Neural cell (in vitro differentiated cells): ENCODE measurements around the gene EVPLL. TPM values are rescaled to one million over a fixed set of nuclear protein-coding genes. Genes with fewer than 3 reads are reported as not detected.
"Not testable (repeated sequence)": the region's sequence is repeated elsewhere in the genome, so short reads cannot be mapped to it uniquely, and the experiment has no call there.

ENCODE experiments used
- H2AFZ ChIP-seq: fragments of 200-600, 300-800 bp; sonication (generic), shearing (Covaris generic); 2 replicates; pipeline ENCODE4 v1.6.0; 2014; ENCODE audit warnings: low read depth, mild to moderate bottlenecking, antibody characterized with exemption, low read length, moderate library complexity
- H3F3A ChIP-seq: fragments of 200-600 bp; shearing (Covaris generic); 2 replicates; pipeline ENCODE4 v1.6.1; 2016; ENCODE audit warnings: mild to moderate bottlenecking, moderate library complexity, mixed read lengths, antibody characterized with exemption, low read length; ENCODE audit not compliant: insufficient read depth, poor library complexity, severe bottlenecking
- H3K27ac ChIP-seq: fragments of 200-600, 300-800 bp; sonication (generic), shearing (Covaris generic); 2 replicates; pipeline ENCODE4 v1.5.1; 2014; ENCODE audit warnings: mild to moderate bottlenecking, low read length, moderate library complexity
- H3K27me3 ChIP-seq: fragments of 300-800, 200-600 bp; sonication (generic), shearing (Covaris generic); 2 replicates; pipeline ENCODE4 v1.6.0; 2014; ENCODE audit warnings: mild to moderate bottlenecking, low read depth, low read length, moderate library complexity; ENCODE audit not compliant: insufficient read depth
- H3K36me3 ChIP-seq: fragments of 300-800, 200-600 bp; sonication (generic), shearing (Covaris generic); 2 replicates; pipeline ENCODE4 v1.5.1; 2014; ENCODE audit warnings: mild to moderate bottlenecking, antibody characterized with exemption, low read length, moderate library complexity; ENCODE audit not compliant: insufficient read depth
- H3K4me2 ChIP-seq: fragments of 300-800, 200-600 bp; sonication (generic), shearing (Covaris generic); 2 replicates; pipeline ENCODE4 v1.6.0; 2014; ENCODE audit warnings: mild to moderate bottlenecking, low read length
- H3K4me3 ChIP-seq: fragments of 300-800, 200-600 bp; sonication (generic), shearing (Covaris generic); 2 replicates; pipeline ENCODE4 v1.5.1; 2014; ENCODE audit warnings: mild to moderate bottlenecking, low read length, moderate library complexity
- H3K79me2 ChIP-seq: fragments of 200-600 bp; shearing (Covaris generic); replicated peaks from 2 replicates; pipeline ENCODE4 v1.6.0; 2014; ENCODE audit warnings: mild to moderate bottlenecking, low read length, moderate library complexity; ENCODE audit not compliant: insufficient read depth
- H3K9ac ChIP-seq: fragments of 300-800, 200-600 bp; sonication (generic), shearing (Covaris generic); 2 replicates; pipeline ENCODE4 v1.6.1; 2016; ENCODE audit warnings: mild to moderate bottlenecking, low read length, mixed read lengths
- H3K9me2 ChIP-seq: fragments of 200-600 bp; shearing (Covaris generic); 2 replicates; pipeline ENCODE4 v1.6.1; 2016; ENCODE audit warnings: mild to moderate bottlenecking, low read length, mixed read lengths; ENCODE audit not compliant: insufficient read depth
- H3K9me3 ChIP-seq: fragments of 200-600, 300-800 bp; sonication (generic), shearing (Covaris generic); 2 replicates; pipeline ENCODE4 v1.6.1; 2016; ENCODE audit warnings: mild to moderate bottlenecking, mixed run types, low read length, moderate library complexity, mixed read lengths
- H4K20me1 ChIP-seq: fragments of 200-600 bp; shearing (Covaris generic); 2 replicates; pipeline ENCODE4 v1.6.1; 2016; ENCODE audit warnings: mild to moderate bottlenecking, mixed run types; ENCODE audit not compliant: insufficient read depth
- POLR2AphosphoS5 ChIP-seq: IDR thresholded peaks from 2 replicates; pipeline ENCODE4 v1.6.1; 2012
- TAF1 ChIP-seq: IDR thresholded peaks from 2 replicates; pipeline ENCODE4 v1.6.1; 2012; ENCODE audit warnings: low read depth
- polyA plus RNA-seq: library from polyadenylated mRNA; depleted of rRNA; stranded (reverse); fragments of >200 nt; gene quantifications from 2 replicates; pipeline ENCODE4 v1.2.3, GENCODE V29; 2014

The EVPLL gene
- polyA plus RNA-seq, 1 donor from 2014 or later = not detected

DNA sequence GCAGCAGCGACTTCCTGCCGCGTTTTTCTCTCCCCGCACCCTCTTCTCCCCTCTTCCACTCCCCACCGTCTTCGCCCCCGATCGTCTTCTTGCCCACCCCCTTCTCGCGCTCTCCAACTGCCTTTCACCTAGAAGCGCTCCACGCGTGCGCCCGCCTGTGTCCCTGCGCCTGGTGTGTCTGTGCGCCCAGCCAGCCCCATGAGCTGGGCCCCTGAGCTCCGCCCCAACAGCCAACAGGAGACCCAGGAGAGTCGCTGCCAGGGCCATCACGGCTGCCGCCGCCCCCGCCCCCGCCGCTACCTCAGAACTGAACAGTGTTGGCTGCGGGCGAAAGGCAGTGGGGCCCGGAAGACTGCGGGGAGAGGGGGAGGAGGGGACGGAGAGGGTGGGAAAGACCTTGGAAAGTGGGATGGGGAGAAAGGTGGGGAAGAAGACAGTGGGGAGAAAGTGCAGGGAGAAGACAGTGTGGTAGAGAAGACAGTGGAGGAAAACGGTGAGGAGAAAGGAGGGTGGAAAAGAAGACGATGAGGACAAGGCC is 34.5 kb downstream of the EVPLL start:
- H3K4me2 ChIP-seq = not testable (repeated sequence)

GRCh38 chr17:18421521-18421920 is 43.9 kb downstream of the EVPLL start:
- H3K36me3 ChIP-seq, H2AFZ ChIP-seq, H3K4me2 ChIP-seq, H3K79me2 ChIP-seq, H3K9ac ChIP-seq, H3F3A ChIP-seq, H3K27me3 ChIP-seq, H3K9me2 ChIP-seq, H4K20me1 ChIP-seq, H3K9me3 ChIP-seq, H3K4me3 ChIP-seq, H3K27ac ChIP-seq: not testable (repeated sequence)

More for the DNA sequence above, 34.5 kb downstream of the EVPLL start:
- H3K79me2 ChIP-seq, H3F3A ChIP-seq, H2AFZ ChIP-seq, H3K9me3 ChIP-seq, H3K9me2 ChIP-seq, H4K20me1 ChIP-seq, H3K27me3 ChIP-seq, H3K36me3 ChIP-seq: not testable (repeated sequence)
- Histone ChIP-seq H3K9ac (peak overlapping the region; percentile 93), H3K27ac (peak overlapping the region; percentile 98), H3K4me3 (peak overlapping the region; percentile 64)
- peak; percentile 40 for TF ChIP-seq TAF1
- TF ChIP-seq POLR2AphosphoS5 = peak; percentile 51

DNA sequence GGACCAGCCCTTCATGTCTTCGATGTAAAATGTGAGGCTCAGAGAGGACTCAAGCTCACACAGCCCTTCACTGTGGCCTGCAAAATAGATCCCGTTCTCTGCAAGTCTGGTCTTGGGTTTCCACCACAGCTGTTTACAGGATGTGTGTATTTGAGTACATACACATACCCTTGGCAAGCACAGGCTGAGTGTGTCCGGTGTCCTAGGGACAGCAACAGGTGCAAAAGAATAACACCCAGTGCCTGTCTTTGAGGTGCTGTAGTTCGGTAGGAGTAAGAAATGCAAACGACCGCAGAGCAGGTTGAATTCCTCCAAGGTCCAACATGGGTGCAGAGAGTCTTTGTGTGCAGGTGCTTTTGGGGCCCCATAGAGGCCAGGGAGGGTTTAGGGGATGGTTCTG is 44.9 kb downstream of the EVPLL start:
- not testable (repeated sequence) for H3K9ac ChIP-seq, H3K9me2 ChIP-seq, H3K9me3 ChIP-seq

DNA sequence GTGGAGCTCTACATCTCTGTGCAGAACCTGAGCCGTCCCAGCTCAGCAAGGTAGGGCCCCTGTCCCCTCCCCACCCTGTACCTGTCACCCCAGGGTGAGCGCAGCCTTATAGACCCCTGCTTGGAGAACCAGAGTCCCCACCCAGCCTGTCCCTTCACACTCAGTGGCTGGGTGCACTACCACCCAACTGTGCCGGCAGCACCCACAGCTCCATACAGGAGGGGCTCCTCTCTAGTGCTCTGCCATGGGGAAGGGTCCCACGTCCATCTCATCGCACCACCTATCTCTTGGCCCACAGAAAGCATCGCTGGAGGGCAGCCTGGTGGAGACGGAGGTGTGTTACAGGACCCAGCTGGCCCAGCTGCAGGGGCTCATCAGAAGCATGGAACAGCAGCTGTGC is 45.4 kb downstream of the EVPLL start:
- not testable (repeated sequence) for H3K9me2 ChIP-seq, H3K9me3 ChIP-seq, H3K4me2 ChIP-seq, H3K36me3 ChIP-seq, H3K27me3 ChIP-seq, H3K4me3 ChIP-seq, H3K79me2 ChIP-seq, H3K9ac ChIP-seq, H3K27ac ChIP-seq, H2AFZ ChIP-seq, H3F3A ChIP-seq, H4K20me1 ChIP-seq

More for the DNA sequence above, 44.9 kb downstream of the EVPLL start:
- not testable (repeated sequence) for H3K4me2 ChIP-seq, H3F3A ChIP-seq, H3K27me3 ChIP-seq, H4K20me1 ChIP-seq, H3K79me2 ChIP-seq, H3K27ac ChIP-seq, H3K36me3 ChIP-seq, H3K4me3 ChIP-seq, H2AFZ ChIP-seq

GRCh38 chr17:18425593-18425992 is 48.0 kb downstream of the EVPLL start:
- H2AFZ ChIP-seq = not testable (repeated sequence)

GRCh38 chr17:18426639-18427038 is 49.1 kb downstream of the EVPLL start:
- not testable (repeated sequence) for H3K36me3 ChIP-seq, H4K20me1 ChIP-seq, H3K4me2 ChIP-seq, H3K9ac ChIP-seq, H2AFZ ChIP-seq, H3F3A ChIP-seq, H3K79me2 ChIP-seq, H3K9me2 ChIP-seq, H3K9me3 ChIP-seq, H3K27me3 ChIP-seq, H3K27ac ChIP-seq, H3K4me3 ChIP-seq

More at GRCh38 chr17:18425593-18425992, 48.0 kb downstream of the EVPLL start:
- H3K36me3 ChIP-seq, H3K9me2 ChIP-seq, H3K27me3 ChIP-seq, H3K4me2 ChIP-seq, H3K79me2 ChIP-seq, H3F3A ChIP-seq, H3K9me3 ChIP-seq, H3K4me3 ChIP-seq, H3K27ac ChIP-seq, H4K20me1 ChIP-seq, H3K9ac ChIP-seq: not testable (repeated sequence)

DNA sequence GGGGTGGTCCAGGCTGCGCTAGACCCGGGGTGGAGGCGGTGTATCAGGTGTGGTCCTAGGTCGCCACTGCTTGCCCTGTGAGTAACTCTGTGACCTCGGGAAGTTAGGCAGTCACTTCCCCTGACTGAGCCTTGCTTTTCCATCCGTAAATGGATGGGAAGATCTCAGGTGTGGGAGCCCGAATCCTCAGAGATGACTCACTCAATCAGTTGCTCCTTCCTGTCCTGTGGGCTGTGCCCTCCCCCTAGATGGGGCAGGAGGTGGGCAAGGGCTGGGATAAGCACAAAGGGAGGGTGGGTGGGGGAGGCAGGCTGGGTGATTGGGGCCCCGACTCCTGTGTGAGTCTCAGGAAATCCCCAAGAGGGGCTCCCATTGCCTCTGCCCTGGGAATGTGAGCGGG is 54.6 kb downstream of the EVPLL start:
- not testable (repeated sequence) for H3K9me2 ChIP-seq, H3K27me3 ChIP-seq, H3K9me3 ChIP-seq, H3K79me2 ChIP-seq, H3K4me3 ChIP-seq, H3K9ac ChIP-seq, H3K36me3 ChIP-seq, H3F3A ChIP-seq, H3K4me2 ChIP-seq, H4K20me1 ChIP-seq, H3K27ac ChIP-seq, H2AFZ ChIP-seq
